B cell (primary cell): ENCODE data around the gene ANKRD29. TPM values are rescaled to one million over a fixed set of nuclear protein-coding genes. Genes with fewer than 3 reads are reported as not detected.

Experiments used
- ATAC-seq: fragments of 200-7000 bp; cut with Tn5 transposase; one replicate; pipeline ENCODE4 v1.10.0; 2021; ENCODE audit warnings: low read depth, mild to moderate bottlenecking, moderate number of reproducible peaks, moderate library complexity
- CTCF ChIA-PET: fragments of 350-600 bp; sonication (Branson Sonifier 250); formaldehyde crosslinking; loops from one replicate; lab custom pipeline; 2021; ENCODE audit warnings: antibody characterized with exemption, inconsistent platforms; lab: Charles Lee
- POLR2A ChIA-PET: fragments of 350-600 bp; sonication (Branson Sonifier 250); formaldehyde crosslinking; loops from one replicate; lab custom pipeline; 2021; ENCODE audit warnings: antibody characterized with exemption; lab: Charles Lee
- DNase-seq: peaks from one replicate; pipeline ENCODE4 v3.0.0; 2013
- H2AFZ ChIP-seq: 2 replicates; pipeline ENCODE4 v1.6.1; 2012; ENCODE audit warnings: mild to moderate bottlenecking, low read depth, low read length; ENCODE audit not compliant: insufficient read depth, poor library complexity, severe bottlenecking
- H3K27ac ChIP-seq, 2 donors: 1 replicate in 1 of 2; 2 replicates in 1 of 2; pipeline ENCODE4 v1.5.1; 2012 to 2013; ENCODE audit warnings: low read length in 2 of 2, mild to moderate bottlenecking in 2 of 2, moderate library complexity in 1 of 2
- H3K27me3 ChIP-seq, 4 experiments: fragments of 200-600 bp in 1 of 4; sonication (generic) in 1 of 4; replicated peaks in 1 of 4; 1 replicate in 2 of 4; 2 replicates in 2 of 4; pipeline versions ENCODE4 v1.6.1 to v1.7.0; 2013 to 2016; ENCODE audit warnings: low read length in 3 of 4, mild to moderate bottlenecking in 2 of 4, mixed read lengths in 1 of 4, moderate library complexity in 1 of 4; ENCODE audit not compliant: insufficient read depth in 4 of 4, control insufficient read depth in 3 of 4; ENCODE audit errors: control extremely low read depth in 1 of 4
- H3K36me3 ChIP-seq, 2 experiments: replicated peaks in 1 of 2; 1 replicate in 1 of 2; 2 replicates in 1 of 2; pipeline versions ENCODE4 v1.6.1 to v1.7.1; 2013; ENCODE audit warnings: low read length in 1 of 2; ENCODE audit not compliant: insufficient read depth in 2 of 2, control insufficient read depth in 1 of 2; ENCODE audit errors: control extremely low read depth in 1 of 2, extremely low read depth in 1 of 2
- H3K4me1 ChIP-seq, 2 donors: fragments of 200-600 bp in 1 of 2; sonication (generic) in 1 of 2; 1 replicate in 1 of 2; 2 replicates in 1 of 2; pipeline versions ENCODE4 v1.5.1 to v1.6.1; 2013 to 2017; ENCODE audit warnings: low read length in 2 of 2; ENCODE audit not compliant: control insufficient read depth in 2 of 2, insufficient read depth in 2 of 2
- H3K4me2 ChIP-seq: replicated peaks from 2 replicates; pipeline ENCODE3; 2012; ENCODE audit warnings: mild to moderate bottlenecking, low read depth, low read length; ENCODE audit not compliant: poor library complexity, severe bottlenecking
- H3K4me3 ChIP-seq, 5 experiments: fragments of 200-600 bp in 1 of 5; sonication (generic) in 1 of 5; 1 replicate in 3 of 5; 2 replicates in 2 of 5; pipeline versions ENCODE4 v1.5.1 to v1.7.0; 2011 to 2016; ENCODE audit warnings: low read length in 4 of 5, mild to moderate bottlenecking in 4 of 5, low read depth in 2 of 5, control low read depth in 1 of 5, moderate library complexity in 1 of 5; ENCODE audit not compliant: insufficient read depth in 1 of 5; ENCODE audit errors: control extremely low read depth in 1 of 5, extremely low read depth in 1 of 5
- H3K79me2 ChIP-seq: fragments of 200-600 bp; sonication (generic); one replicate; pipeline ENCODE4 v1.6.0; 2016; ENCODE audit warnings: low read length; ENCODE audit not compliant: control insufficient read depth, insufficient read depth
- H3K9ac ChIP-seq: fragments of 200-600 bp; sonication (generic); 2 replicates; pipeline ENCODE4 v1.6.1; 2017; ENCODE audit warnings: mild to moderate bottlenecking, low read length, moderate library complexity
- H3K9me3 ChIP-seq, 3 donors: one replicate each; pipeline versions ENCODE4 v1.6.1 to v1.7.1; 2013; ENCODE audit warnings: low read length in 2 of 3; ENCODE audit not compliant: control insufficient read depth in 2 of 3, insufficient read depth in 1 of 3; ENCODE audit errors: control extremely low read depth in 1 of 3
- H4K20me1 ChIP-seq: 2 replicates; pipeline ENCODE4 v1.6.0; 2012; ENCODE audit warnings: mild to moderate bottlenecking, low read length; ENCODE audit not compliant: insufficient read depth, control insufficient read depth, poor library complexity, severe bottlenecking
- H3K27ac Mint-ChIP-seq: one replicate; pipeline ENCODE4 v1.8.0; 2021; ENCODE audit warnings: mixed read lengths
- H3K27me3 Mint-ChIP-seq: one replicate; pipeline ENCODE4 v1.8.0; 2021; ENCODE audit warnings: mixed read lengths
- H3K4me1 Mint-ChIP-seq: one replicate; pipeline ENCODE4 v1.8.0; 2021; ENCODE audit warnings: mixed read lengths
- H3K4me3 Mint-ChIP-seq: one replicate; pipeline ENCODE4 v1.8.0; 2021; ENCODE audit warnings: mixed read lengths
- H3K9me3 Mint-ChIP-seq: one replicate; pipeline ENCODE4 v1.8.0; 2022; ENCODE audit warnings: mixed read lengths; ENCODE audit not compliant: insufficient read depth
- CTCF ChIP-seq: fragments of 200-600 bp; IDR thresholded peaks from one replicate; pipeline ENCODE4 v1.8.0; 2022; ENCODE audit warnings: antibody characterized with exemption, mild to moderate bottlenecking
- EZH2 ChIP-seq: IDR thresholded peaks from 2 replicates; pipeline ENCODE4 v1.6.1; 2012; ENCODE audit warnings: borderline replicate concordance, low read depth, mild to moderate bottlenecking, moderate library complexity, low read length; ENCODE audit not compliant: insufficient read depth, poor library complexity, severe bottlenecking
- WGBS: methylation state at CpG from one replicate; pipeline ENCODE4 v1.1.5; 2013; ENCODE audit warnings: missing lambda C conversion rate; ENCODE audit not compliant: insufficient coverage; 5-methylcytosine and 5-hydroxymethylcytosine counted together
- intact Hi-C: fragments of 100-400 bp; cut with micrococcal nuclease; formaldehyde crosslinking; loops from one replicate; pipeline ENCODE4 v1.10.0; 2022
- polyA plus RNA-seq: library from polyadenylated mRNA; depleted of rRNA; stranded (reverse); fragments of >200 nt; gene quantifications from 2 replicates; pipeline ENCODE4 v1.2.3, GENCODE V29; 2012
- total RNA-seq, 2 donors: library from RNA; stranded (reverse); fragments of 120-200 nt in 1 of 2; gene quantifications; 1 replicate in 1 of 2; 2 replicates in 1 of 2; pipeline versions ENCODE4 v1.2.3 to v1.2.4, GENCODE V29; 2013 to 2022

Gene ANKRD29
- total and polyA plus RNA-seq, 2 donors (not counting 1 experiment from before 2014, with no cell fraction given) = not detected

GRCh38 chr18:23703057-23703986 is 40.6 kb upstream of the ANKRD29 start:
- Mint-ChIP-seq H3K27me3 (peaks cover 34% of the 10 kb centered on the region), H3K9me3 (no peaks in the 10 kb centered on the region), H3K27ac (no peak overlapping the region), H3K4me1 (peaks cover 2% of the 10 kb centered on the region), H3K4me3 (no peak overlapping the region)
- ATAC-seq = no peak
- Histone ChIP-seq H2AFZ (no peak overlapping the region), H3K27me3 (peaks cover 0 to 6% (median 3%) of the 10 kb centered on the region in 4 experiments), H3K4me3 (no peak overlapping the region), H3K9me3 (peaks cover 0 to 5% (median 0%) of the 10 kb centered on the region in 3 donors), H3K9ac (no peak overlapping the region), H4K20me1 (no peaks in the 10 kb centered on the region), H3K79me2 (no peaks in the 10 kb centered on the region), H3K4me2 (no peak overlapping the region), H3K4me1 (no peaks in the 10 kb centered on the region), H3K27ac (no peak overlapping the region), H3K36me3 (no peaks in the 10 kb centered on the region)
- TF ChIP-seq EZH2 (no peak), CTCF (no peak)
- ChIA-PET POLR2A (no interaction called here), CTCF (no interaction called here)
- WGBS = 100% methylated on average over 1 of the region's 6 CpGs
- intact Hi-C loops = no loop called here
- DNase-seq = no peak

GRCh38 chr18:23702606-23703005 is 39.9 kb upstream of the ANKRD29 start:
- no peak overlapping the region for H3K27ac Mint-ChIP-seq
- peaks cover 29% of the 10 kb centered on the region for H3K27me3 Mint-ChIP-seq
- CTCF ChIA-PET = no interaction called here
- Histone ChIP-seq H3K36me3 (no peaks in the 10 kb centered on the region), H3K4me2 (no peak overlapping the region), H3K9me3 (peaks cover 0 to 5% (median 0%) of the 10 kb centered on the region in 3 donors), H3K4me3 (no peak overlapping the region), H3K4me1 (no peaks in the 10 kb centered on the region), H3K27me3 (peaks cover 0 to 6% (median 3%) of the 10 kb centered on the region in 4 experiments), H3K9ac (no peak overlapping the region), H3K27ac (no peak overlapping the region), H4K20me1 (no peaks in the 10 kb centered on the region), H3K79me2 (no peaks in the 10 kb centered on the region), H2AFZ (no peak overlapping the region)
- intact Hi-C loops = no loop called here
- no peak overlapping the region for H3K4me3 Mint-ChIP-seq
- TF ChIP-seq CTCF = no peak
- no peak for TF ChIP-seq EZH2
- 90% methylated on average over 2 of the region's 4 CpGs for WGBS
- no peak for DNase-seq
- POLR2A ChIA-PET = no interaction called here
- peaks cover 2% of the 10 kb centered on the region for H3K4me1 Mint-ChIP-seq
- no peaks in the 10 kb centered on the region for H3K9me3 Mint-ChIP-seq
- ATAC-seq = no peak
